Thyroid gland (tissue), 4 donors: ENCODE results near the gene TEAD2.

ENCODE experiments used
- POLR2A ChIP-seq, 2 donors: fragments of 450-650 bp; IDR thresholded peaks; one replicate each; pipeline ENCODE4 v1.6.1; 2017; ENCODE audit warnings: antibody characterized with exemption in 2 of 2, mild to moderate bottlenecking in 2 of 2, moderate library complexity in 1 of 2
- TF ChIP-seq, protein P1 (sequence below), 6 experiments: fragments of 200-600 bp in 3 of 6; fragments of 450-650 bp in 3 of 6; sonication (generic) in 3 of 6; IDR thresholded peaks; one replicate each; pipeline ENCODE4 v1.5.1; 2016 to 2019; ENCODE audit warnings: antibody characterized with exemption in 6 of 6, mild to moderate bottlenecking in 2 of 6, inconsistent platforms in 1 of 6, moderate library complexity in 1 of 6

DNA sequence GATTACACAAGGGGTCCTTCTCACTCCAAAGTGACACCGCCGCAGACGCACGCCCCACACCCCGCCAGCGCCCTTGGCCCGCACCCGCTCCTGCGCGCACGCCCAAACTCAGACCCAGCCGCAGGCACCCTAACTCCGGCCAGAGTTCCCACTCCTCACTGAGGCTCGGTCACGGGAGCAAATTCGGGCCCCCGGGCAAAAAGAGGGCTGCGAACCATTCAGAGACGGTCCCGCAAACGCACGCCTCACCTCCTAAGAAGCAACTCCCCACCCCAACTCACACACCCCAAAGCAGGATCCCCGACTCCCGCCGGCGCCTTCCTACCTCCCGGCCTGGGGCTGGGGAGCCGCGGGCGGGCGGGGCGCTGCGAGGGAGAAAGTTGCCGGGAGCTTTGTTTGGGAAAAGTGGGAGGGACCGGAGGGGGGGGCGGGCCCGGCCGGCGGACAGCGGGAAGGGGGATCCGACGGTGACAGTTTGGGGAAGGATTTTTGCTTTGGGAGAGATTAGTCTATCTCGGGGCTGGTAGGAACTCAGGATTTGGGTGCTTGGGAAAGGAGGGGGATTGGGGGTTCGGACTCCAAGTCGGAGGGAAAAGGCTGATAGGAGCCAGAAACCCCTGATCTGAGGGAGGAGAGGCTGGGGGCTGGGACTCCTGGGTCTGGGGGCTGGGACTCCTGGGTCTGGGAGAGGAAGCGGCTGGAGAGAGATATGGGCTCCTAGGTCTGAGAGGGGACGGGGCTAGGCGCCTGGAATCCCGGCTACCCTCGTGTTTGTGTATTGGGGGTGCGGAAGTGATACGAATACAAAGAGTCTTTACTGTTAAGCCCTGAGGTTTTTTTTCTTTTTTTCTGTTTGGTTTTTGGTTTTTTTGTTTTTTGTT lies at the start of gene TEAD2:
- TF ChIP-seq, protein P1, sequence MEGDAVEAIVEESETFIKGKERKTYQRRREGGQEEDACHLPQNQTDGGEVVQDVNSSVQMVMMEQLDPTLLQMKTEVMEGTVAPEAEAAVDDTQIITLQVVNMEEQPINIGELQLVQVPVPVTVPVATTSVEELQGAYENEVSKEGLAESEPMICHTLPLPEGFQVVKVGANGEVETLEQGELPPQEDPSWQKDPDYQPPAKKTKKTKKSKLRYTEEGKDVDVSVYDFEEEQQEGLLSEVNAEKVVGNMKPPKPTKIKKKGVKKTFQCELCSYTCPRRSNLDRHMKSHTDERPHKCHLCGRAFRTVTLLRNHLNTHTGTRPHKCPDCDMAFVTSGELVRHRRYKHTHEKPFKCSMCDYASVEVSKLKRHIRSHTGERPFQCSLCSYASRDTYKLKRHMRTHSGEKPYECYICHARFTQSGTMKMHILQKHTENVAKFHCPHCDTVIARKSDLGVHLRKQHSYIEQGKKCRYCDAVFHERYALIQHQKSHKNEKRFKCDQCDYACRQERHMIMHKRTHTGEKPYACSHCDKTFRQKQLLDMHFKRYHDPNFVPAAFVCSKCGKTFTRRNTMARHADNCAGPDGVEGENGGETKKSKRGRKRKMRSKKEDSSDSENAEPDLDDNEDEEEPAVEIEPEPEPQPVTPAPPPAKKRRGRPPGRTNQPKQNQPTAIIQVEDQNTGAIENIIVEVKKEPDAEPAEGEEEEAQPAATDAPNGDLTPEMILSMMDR (IDR thresholded peaks at IDR 0.05): no peak
- TF ChIP-seq POLR2A (IDR thresholded peaks at IDR 0.05): peak in 1 of 2 donors; percentile 9
